ENCODE results near the gene CERS6. TPM values are rescaled to one million over a fixed set of nuclear protein-coding genes. Genes with fewer than 3 reads are reported as not detected.

The CERS6 gene
- polyA plus RNA-seq, 3 donors: 7.6 to 17.7 (median 15.6) TPM

DNA sequence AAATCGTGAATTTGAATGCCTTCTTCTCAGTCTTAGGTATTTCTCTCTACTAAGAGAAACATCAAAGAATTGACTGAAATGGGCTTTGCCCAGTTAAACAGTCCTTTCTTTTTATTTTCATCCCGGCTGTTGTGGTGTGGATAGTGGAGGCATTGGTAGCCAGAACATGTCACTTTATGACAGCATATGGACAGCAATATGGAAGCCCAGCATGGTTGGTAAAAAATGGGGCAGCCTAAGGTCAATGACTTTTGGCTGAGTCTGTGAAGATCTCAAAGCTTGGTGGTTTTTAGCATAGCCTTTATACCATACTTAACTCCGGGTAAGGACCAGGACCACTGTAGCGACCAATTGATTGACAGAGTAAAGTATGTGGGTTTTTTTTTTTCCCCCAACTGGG lies 3.2 kb downstream of the CERS6 start:
- H3K36me3 ChIP-seq (replicated peaks in 1 of 2; ENCODE audit: control insufficient read depth in 1 of 2, insufficient read depth in 2 of 2, low read length in 2 of 2): no peaks in the 10 kb centered on the region
- intact Hi-C loops (cut with micrococcal nuclease): loop anchor here in 1 of 2 donors (5.0 kb wide), 1 partner anchor 33 kb away; no protein-coding TSS in a partner anchor
- H3K27ac Mint-ChIP-seq: no peak overlapping the region
- no CpG with 5 or more reads among the region's 4 CpGs for WGBS (ENCODE audit: insufficient coverage)
- no peaks in the 10 kb centered on the region for H3K27me3 Mint-ChIP-seq (ENCODE audit: low read depth in 3 of 3)
- no peak overlapping the region for H3K4me2 ChIP-seq (replicated peaks; ENCODE audit: extremely low read depth, low read length, poor library complexity, severe bottlenecking)
- H2AFZ ChIP-seq (ENCODE audit: insufficient read depth, low read depth, low read length, poor library complexity, severe bottlenecking): no peak overlapping the region
- no peaks in the 10 kb centered on the region for H3K9me3 Mint-ChIP-seq
- H3K4me1 Mint-ChIP-seq: peaks cover 54% of the 10 kb centered on the region
- no peaks in the 10 kb centered on the region for H3K9me3 ChIP-seq (replicated peaks in 1 of 2; ENCODE audit: control insufficient read depth in 1 of 2, insufficient read depth in 1 of 2, low read length in 2 of 2)
- no peak for DNase-seq
- no peak overlapping the region for H3K4me3 Mint-ChIP-seq
- H3K27ac ChIP-seq (ENCODE audit: low read depth in 1 of 2, low read length in 2 of 2): no peak overlapping the region
- H3K79me2 ChIP-seq (ENCODE audit: insufficient read depth, low read length): peaks cover 80% of the 10 kb centered on the region
- peaks cover 0 to 8% of the 10 kb centered on the region in 2 donors for H3K36me3 Mint-ChIP-seq
- H3K4me3 ChIP-seq (replicated peaks in 1 of 3; ENCODE audit: low read depth in 2 of 3, low read length in 3 of 3): no peak overlapping the region
- peaks cover 35 to 49% of the 10 kb centered on the region in 2 donors for H3K4me1 ChIP-seq (ENCODE audit: control insufficient read depth in 1 of 2, insufficient read depth in 2 of 2, low read length in 2 of 2)
- TF ChIP-seq, protein P1, sequence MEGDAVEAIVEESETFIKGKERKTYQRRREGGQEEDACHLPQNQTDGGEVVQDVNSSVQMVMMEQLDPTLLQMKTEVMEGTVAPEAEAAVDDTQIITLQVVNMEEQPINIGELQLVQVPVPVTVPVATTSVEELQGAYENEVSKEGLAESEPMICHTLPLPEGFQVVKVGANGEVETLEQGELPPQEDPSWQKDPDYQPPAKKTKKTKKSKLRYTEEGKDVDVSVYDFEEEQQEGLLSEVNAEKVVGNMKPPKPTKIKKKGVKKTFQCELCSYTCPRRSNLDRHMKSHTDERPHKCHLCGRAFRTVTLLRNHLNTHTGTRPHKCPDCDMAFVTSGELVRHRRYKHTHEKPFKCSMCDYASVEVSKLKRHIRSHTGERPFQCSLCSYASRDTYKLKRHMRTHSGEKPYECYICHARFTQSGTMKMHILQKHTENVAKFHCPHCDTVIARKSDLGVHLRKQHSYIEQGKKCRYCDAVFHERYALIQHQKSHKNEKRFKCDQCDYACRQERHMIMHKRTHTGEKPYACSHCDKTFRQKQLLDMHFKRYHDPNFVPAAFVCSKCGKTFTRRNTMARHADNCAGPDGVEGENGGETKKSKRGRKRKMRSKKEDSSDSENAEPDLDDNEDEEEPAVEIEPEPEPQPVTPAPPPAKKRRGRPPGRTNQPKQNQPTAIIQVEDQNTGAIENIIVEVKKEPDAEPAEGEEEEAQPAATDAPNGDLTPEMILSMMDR (IDR thresholded peaks at IDR 0.05): no peak
- no peak overlapping the region for H3K9ac ChIP-seq (ENCODE audit: insufficient read depth, low read length, poor library complexity, severe bottlenecking)
- H4K20me1 ChIP-seq (ENCODE audit: insufficient read depth, low read length): peaks cover 59% of the 10 kb centered on the region
- H3K27me3 ChIP-seq (ENCODE audit: control insufficient read depth in 2 of 2, insufficient read depth in 2 of 2, low read length in 2 of 2): no peaks in the 10 kb centered on the region

DNA sequence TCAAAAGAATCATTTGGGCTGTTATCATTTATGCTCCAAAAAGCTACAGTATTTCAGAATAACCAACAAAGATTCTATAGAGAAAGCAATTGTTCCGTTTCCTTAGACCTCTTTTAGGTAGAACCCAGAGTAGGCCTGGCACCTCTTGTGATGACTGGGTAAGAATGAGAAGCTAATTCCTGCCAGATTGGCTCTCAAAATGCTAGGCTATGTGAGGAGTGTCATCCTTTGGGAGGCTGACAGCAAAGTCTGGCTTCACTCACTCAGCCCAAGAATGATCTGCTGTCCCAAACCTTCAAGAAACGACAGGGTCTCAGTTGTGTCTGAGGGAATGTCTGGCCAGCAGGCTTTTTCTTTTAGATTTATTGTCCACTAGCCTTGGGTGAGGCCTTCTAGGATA lies 4.5 kb downstream of the CERS6 start:
- Histone ChIP-seq H4K20me1 (ENCODE audit: insufficient read depth, low read length) (peaks cover 72% of the 10 kb centered on the region), H3K9me3 (replicated peaks in 1 of 2; ENCODE audit: control insufficient read depth in 1 of 2, insufficient read depth in 1 of 2, low read length in 2 of 2) (no peaks in the 10 kb centered on the region), H3K4me3 (replicated peaks in 1 of 3; ENCODE audit: low read depth in 2 of 3, low read length in 3 of 3) (no peak overlapping the region), H3K9ac (ENCODE audit: insufficient read depth, low read length, poor library complexity, severe bottlenecking) (no peak overlapping the region), H3K27ac (ENCODE audit: low read depth in 1 of 2, low read length in 2 of 2) (peak overlapping the region in 1 of 2 donors; percentile 2), H3K27me3 (ENCODE audit: control insufficient read depth in 2 of 2, insufficient read depth in 2 of 2, low read length in 2 of 2) (no peaks in the 10 kb centered on the region), H3K79me2 (ENCODE audit: insufficient read depth, low read length) (peaks cover 94% of the 10 kb centered on the region), H3K4me1 (ENCODE audit: control insufficient read depth in 1 of 2, insufficient read depth in 2 of 2, low read length in 2 of 2) (peaks cover 33 to 48% of the 10 kb centered on the region in 2 donors), H3K4me2 (replicated peaks; ENCODE audit: extremely low read depth, low read length, poor library complexity, severe bottlenecking) (no peak overlapping the region), H2AFZ (ENCODE audit: insufficient read depth, low read depth, low read length, poor library complexity, severe bottlenecking) (no peak overlapping the region), H3K36me3 (replicated peaks in 1 of 2; ENCODE audit: control insufficient read depth in 1 of 2, insufficient read depth in 2 of 2, low read length in 2 of 2) (no peaks in the 10 kb centered on the region)
- Mint-ChIP-seq H3K4me3 (no peak overlapping the region), H3K27me3 (ENCODE audit: low read depth in 3 of 3) (no peaks in the 10 kb centered on the region), H3K36me3 (peaks cover 0 to 8% of the 10 kb centered on the region in 2 donors), H3K4me1 (peaks cover 67% of the 10 kb centered on the region), H3K27ac (peak overlapping the region in 3 of 7 donors; percentile 17 to 79 (median 77)), H3K9me3 (no peaks in the 10 kb centered on the region)
- 83% methylated on average over 1 of the region's 2 CpGs for WGBS (ENCODE audit: insufficient coverage)
- TF ChIP-seq, protein P1 (IDR thresholded peaks at IDR 0.05): no peak
- intact Hi-C loops (cut with micrococcal nuclease): no loop called here
- DNase-seq: no peak
